PC-3 (cell line): Measurements from ENCODE around the gene SAMD8.

Experiments
- EZH2 ChIP-seq: fragments of 300-600 bp; sonication (generic); IDR thresholded peaks from one replicate; pipeline ENCODE4 v1.6.1; 2017; ENCODE audit warnings: antibody characterized with exemption, mild to moderate bottlenecking, low read length; ENCODE audit not compliant: unreplicated experiment
- TF ChIP-seq, protein P1 (sequence below): fragments of 300-600 bp; sonication (generic); conservative IDR thresholded peaks from 2 replicates; pipeline ENCODE4 v1.5.1; 2017; ENCODE audit warnings: antibody characterized with exemption, low read depth, mild to moderate bottlenecking, low read length

GRCh38 chr10:75202321-75203045 is 91.0 kb downstream of the SAMD8 start:
- no peak for TF ChIP-seq EZH2
- TF ChIP-seq, protein P1, sequence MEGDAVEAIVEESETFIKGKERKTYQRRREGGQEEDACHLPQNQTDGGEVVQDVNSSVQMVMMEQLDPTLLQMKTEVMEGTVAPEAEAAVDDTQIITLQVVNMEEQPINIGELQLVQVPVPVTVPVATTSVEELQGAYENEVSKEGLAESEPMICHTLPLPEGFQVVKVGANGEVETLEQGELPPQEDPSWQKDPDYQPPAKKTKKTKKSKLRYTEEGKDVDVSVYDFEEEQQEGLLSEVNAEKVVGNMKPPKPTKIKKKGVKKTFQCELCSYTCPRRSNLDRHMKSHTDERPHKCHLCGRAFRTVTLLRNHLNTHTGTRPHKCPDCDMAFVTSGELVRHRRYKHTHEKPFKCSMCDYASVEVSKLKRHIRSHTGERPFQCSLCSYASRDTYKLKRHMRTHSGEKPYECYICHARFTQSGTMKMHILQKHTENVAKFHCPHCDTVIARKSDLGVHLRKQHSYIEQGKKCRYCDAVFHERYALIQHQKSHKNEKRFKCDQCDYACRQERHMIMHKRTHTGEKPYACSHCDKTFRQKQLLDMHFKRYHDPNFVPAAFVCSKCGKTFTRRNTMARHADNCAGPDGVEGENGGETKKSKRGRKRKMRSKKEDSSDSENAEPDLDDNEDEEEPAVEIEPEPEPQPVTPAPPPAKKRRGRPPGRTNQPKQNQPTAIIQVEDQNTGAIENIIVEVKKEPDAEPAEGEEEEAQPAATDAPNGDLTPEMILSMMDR = no peak
